ENCODE measurements around the gene DNAH17.
A peak's percentile ranks its signal among the peaks of the same experiment; 100 is the strongest.

DNAH17 gene

DNA sequence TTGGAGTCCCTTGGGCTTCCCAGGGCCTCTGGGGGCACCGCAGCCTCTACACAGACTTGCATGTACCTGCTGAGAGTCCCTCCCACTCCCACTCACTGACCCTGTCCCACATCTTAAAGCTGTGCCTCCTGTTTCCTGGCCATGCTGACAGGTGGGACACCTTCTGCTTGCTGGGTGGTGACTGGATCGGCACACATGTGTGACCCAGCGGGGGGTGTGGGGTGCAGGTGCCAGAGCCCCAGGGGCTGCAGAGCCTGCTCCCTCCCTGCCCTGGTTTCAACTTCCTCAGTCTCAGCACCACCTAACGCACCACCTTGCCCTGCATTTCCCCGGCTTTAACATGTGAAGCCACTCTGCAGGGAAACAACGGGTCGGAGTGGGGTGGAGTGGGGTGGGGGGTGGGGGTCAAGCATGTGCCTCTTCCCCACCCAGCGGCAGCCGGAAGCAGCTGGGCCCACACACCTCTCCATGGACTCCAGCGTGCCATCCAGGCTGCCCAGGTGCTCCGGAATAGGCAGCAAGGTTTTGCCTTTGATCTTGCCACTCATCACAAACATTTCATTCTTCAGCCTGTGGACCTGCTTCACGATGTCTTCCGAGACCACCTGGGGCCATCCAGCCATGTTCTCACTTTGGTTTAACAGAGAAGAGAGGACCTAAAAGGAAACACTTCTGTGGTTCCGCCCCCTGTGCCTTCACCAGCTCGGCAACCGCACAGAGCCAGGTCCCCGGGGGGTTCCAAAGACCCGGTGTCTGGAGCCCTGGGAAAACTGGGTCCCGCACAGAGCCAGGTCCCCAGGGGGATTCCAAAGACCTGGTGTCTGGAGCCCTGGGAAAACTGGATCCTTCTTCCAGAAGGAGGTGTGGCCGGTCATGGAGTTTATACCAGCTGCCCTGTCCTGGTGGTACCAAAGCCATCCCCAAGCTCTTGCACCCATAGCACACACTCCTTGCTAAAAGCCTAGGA, 4.7 kb downstream of the DNAH17 start:
- no peak for DNase-seq

DNA sequence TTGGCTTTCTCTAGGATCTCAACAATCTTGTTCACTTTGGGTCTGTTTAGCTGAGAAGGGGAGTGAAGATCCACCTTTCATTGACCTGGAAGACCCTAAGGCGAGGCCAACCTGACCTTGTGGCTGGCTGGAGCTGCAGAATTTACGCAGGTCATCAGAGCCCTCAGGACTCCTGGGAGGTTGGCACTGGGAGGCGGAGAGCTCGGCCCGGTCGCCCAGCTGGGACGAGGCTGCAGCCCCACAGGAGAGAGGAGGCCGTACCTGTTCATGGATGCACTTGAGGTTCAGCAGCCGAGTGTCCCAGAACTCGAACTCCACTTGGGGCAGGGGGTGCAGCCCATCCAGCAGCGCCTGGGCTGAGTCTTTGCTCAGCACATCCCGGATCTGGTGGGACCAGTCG, 5.9 kb downstream of the DNAH17 start:
- no peak for DNase-seq

DNA sequence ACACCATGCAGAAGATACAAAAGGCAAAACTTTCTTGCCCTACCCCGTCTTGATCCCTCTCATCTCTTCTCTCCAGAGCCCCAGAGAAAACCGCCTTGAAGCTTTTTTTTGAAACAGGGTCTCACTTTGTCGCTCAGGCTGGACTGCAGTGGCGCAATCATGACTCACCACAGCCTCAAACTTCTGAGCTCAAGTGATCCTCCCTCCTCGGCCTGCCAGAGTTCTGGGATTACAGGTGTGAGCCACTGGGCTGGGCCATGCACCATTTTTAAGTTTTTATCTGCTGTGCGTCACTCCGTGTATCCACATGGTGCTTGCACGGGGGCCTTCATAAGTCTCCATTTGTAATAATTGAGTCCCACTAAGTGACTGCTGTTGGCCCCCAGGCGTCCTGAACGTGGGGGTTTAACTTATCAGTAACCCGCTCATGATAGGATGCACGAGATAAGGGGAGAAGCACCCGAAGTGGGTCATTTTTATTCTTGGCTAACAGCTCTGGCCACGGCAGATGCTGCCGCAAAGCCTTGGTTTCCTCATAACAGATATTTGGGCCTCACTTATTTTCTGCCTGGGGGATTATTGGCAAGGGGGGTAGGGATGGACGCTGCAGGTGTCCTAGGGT, 8.6 kb downstream of the DNAH17 start:
- no peak for DNase-seq

DNA sequence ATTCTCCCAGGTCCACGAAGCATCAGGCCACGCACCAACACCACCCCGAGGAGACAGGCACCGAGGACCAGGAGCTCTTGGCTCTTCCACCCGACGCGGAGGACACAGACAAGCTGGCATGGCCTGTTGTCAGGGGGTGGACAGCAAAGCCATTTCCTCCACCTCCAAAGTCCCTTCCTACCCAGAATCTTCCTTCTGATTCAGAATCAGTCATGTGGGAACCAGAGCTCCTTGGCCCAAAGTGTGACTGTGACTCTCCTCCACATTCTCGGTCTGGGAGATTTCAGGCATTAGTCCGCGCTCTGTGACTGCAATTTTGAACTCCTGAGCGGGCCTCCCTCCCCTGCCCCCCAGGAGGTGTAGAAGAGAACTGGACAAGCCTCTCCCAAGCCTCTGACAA, 9.2 kb downstream of the DNAH17 start:
- no peak for DNase-seq

- no peak for DNase-seq
These were observed 10.2 kb downstream of the DNAH17 start for GRCh38 chr17:78566947-78567346.

- peak in 1 of 2 experiments; percentile 42 for DNase-seq
These were observed 13.7 kb downstream of the DNAH17 start for GRCh38 chr17:78563189-78564145.

- no peak for DNase-seq
These were observed 14.5 kb downstream of the DNAH17 start for GRCh38 chr17:78562734-78563133.

- DNase-seq, result no peak
These were observed 16.0 kb downstream of the DNAH17 start for GRCh38 chr17:78561166-78561565.

DNA sequence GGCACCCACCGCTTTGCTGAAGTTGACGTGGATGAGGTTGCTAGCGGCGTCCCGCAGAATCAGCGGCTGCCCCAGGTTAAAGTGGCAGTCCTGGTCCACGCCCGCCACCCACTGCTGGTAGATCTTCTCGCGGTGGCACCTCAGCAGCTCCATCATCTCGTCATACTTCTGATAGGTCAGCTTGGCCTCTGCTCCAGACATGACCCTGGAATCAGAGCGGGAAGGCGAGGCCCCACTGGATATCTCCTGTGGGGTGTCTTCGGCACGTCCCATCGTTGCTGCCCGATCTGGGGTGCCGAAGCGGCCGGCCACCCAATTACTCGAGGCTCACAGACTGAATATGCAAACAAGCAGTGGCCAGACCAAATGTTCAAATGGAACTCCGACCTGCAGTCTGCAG, 16.5 kb downstream of the DNAH17 start:
- no peak for DNase-seq

DNA sequence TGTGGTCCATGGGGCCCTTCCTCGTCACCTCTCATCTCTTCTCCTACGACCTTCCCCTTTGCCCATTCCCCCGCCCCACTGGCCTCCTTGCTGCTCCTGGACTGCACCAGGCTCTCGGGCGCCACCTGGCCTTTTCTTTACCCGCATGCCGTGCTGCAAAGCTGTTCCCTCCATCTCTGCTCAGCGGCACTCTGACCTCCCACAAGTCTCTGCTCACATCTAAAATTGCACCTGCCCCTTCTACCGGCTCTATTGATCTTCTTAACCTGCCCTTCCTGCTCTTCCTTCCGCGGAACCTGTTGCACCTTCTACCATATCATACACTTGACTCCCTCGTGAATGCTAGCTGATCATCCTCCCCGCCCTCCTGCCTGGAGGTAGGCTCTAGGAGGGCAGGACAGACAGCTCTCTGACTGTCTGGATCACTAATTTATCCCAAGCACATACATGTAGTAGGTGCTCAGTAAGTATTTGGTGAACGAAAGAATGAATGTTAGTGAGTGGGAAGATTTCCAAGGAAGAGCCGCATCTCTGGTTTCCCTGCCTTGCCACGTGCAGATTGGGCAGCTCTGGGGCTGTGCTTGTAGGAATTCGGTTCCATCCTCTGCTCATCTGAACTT, 17.3 kb downstream of the DNAH17 start:
- no peak for DNase-seq

- DNase-seq, result no peak
These were observed 18.2 kb downstream of the DNAH17 start for GRCh38 chr17:78558989-78559388.

DNA sequence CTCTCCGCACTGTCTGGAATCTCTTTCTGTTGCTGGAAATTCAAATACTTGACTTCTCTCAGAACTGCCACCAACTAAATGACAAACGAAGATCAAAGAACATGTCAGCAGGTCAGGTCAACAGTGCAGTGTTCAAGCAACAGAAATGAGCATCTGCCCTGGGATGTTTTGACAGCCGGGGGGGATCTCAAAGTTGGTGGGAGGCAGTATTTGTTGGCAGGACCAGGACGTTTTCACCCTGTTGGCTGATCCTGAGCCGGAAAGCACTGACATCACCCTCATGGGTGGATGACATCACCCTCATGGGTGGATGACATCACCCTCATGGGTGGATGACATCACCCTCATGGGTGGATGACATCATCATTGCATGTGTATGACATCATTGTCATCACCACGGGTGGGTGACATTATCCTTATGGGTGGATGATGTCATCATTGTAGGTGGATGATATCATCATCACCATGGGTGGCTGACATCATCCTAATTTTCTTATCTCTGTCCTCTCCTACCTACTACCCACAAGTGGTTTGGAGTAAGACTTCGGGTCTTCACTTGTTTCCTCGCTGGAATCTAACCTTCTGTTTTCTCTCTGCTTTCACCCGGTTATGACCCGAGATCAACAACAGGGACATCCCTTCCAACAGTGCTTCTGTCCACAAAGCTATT, 18.9 kb downstream of the DNAH17 start:
- DNase-seq, result no peak

DNA sequence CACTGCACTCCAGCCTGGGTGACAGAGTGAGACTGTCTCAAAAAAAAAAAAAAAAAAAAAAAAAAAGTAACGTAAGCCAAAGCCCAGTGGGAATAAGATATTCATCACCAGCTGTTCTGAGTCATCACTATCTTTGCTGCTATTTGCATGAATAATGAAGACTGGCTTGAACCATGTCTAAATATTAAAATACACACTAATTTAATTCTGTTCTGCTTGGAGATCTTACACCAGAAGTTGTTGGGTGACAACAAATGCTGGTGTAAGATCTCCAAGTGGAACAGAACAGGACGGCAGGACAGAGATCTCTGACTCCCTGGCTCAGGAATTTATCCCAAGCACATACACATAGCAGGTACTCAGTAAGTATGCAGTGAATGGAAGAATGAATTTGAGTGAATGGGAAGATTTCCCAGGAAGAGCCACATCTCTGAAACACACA, 19.6 kb downstream of the DNAH17 start:
- DNase-seq, result peak in 1 of 2 experiments; percentile 22

- DNase-seq, result peak in 1 of 2 experiments; percentile 63
These were observed 20.4 kb downstream of the DNAH17 start for GRCh38 chr17:78556812-78557211.

- peak in 1 of 2 experiments; percentile 74 for DNase-seq
These were observed 21.3 kb downstream of the DNAH17 start for GRCh38 chr17:78555746-78556401.

GRCh38 chr17:78550464-78550863, 26.7 kb downstream of the DNAH17 start:
- DNase-seq, result no peak

DNA sequence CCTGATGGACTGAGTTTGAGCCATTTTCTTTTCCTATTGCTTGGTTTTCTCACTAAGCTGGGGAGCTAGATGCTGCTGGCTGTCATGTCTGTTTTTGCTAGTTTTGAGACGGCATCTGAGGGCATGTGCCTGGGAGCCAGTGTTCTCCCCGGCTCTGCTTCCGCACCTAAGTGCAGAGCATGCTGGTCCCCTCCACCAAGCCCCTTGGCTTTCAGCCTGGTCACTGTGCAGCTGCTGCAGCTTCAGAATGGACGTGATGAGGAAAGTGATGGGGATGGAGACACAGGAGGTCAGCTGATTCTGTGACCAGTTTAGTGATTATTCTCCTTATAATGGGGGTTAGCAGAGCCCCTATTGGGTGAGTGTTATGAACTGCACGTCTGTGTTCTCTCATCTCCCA, 28.5 kb downstream of the DNAH17 start:
- DNase-seq, result no peak

- no peak for DNase-seq
These were observed 30.2 kb downstream of the DNAH17 start for GRCh38 chr17:78547035-78547434.

DNA sequence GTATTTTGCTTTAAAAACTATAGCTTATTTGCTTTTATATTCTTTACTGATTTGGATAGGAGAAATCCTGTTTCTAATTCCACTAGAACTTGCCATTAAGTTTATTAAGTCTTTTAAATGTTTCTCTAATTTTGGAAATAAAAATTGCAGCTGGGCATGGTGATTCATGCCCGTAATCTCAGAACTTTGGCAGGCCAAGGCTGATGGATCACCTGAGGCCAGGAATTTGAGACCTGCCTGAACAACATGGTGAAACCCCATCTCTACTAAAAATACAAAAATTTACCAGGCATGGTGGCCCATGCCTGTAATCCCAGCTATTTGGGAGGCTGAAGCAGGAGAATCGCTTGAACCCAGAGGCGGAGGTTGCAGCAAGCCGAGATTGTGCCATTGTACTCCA, 30.7 kb downstream of the DNAH17 start:
- DNase-seq, result no peak

GRCh38 chr17:78544881-78545755, 32.1 kb downstream of the DNAH17 start:
- no peak for DNase-seq
